NOMO-1 treated with DMSO at 0.1 percent for 48 hours (cell line): ENCODE results near the gene ADGB.
A peak's percentile ranks its signal among the peaks of the same experiment; 100 is the strongest.
"Not testable (repeated sequence)": the region's sequence is repeated elsewhere in the genome, so short reads cannot be mapped to it uniquely, and the experiment has no call there.

Experiments used
- DNase-seq: peaks from one replicate; lab custom pipeline; 2025; ENCODE audit not compliant: unreplicated experiment; lab: John Stamatoyannopoulos, UW

The ADGB gene

DNA sequence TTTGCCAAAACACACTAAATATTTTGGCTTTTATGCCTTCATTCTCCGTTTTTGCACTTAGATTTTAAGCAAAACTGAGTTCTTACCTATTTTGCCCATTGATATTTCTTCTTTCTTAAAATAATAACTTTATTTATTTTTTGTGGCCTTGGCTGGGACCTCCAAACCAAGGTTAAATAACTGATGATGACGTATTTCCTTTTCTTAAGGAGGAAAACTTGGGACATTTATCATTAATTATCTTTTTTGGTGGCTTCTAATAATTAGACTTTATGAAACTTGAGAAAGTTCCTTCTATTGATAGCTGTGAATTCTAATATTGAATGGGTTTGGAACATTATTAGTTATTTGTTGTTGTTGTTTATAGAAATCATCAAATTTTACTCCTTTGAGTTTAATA, 154.5 kb downstream of the ADGB start:
- no peak for DNase-seq

DNA sequence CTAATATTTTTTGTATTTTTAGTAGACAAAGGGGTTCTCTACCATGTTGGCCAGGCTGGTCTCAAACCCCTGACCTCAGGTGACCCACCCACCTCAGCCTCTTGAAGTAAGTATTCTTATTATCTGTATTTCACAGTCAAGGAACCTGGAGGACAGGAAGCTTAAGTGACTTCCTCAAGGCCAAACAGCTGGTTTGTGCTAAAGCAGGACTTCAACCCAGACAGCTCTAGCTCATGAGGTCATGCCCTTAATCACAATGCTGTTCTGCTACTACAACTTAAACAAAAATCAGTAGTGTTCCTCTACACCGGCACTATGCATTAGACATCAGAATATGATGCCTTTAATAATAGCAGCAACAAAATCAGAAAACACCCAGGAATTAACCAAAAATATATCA, 168.9 kb downstream of the ADGB start:
- DNase-seq: peak; percentile 12

DNA sequence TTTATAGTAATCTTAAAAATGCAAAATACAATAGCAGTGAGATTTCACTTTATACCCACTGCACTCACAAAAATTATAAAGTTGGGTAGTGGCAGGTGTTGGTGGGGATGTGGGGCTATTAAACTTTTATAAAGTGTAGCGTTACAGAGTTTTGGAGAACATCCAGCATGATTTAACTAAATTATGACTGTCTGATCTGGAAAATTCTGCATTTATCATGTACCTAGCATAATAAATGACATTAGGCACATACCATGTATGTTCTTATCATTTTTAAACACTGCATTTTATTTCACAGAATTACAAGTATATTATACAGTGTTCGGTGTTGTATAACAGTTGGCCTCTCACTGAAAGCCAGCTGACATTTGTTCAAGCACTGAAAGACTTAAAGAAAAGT, 169.9 kb downstream of the ADGB start:
- no peak for DNase-seq

DNA sequence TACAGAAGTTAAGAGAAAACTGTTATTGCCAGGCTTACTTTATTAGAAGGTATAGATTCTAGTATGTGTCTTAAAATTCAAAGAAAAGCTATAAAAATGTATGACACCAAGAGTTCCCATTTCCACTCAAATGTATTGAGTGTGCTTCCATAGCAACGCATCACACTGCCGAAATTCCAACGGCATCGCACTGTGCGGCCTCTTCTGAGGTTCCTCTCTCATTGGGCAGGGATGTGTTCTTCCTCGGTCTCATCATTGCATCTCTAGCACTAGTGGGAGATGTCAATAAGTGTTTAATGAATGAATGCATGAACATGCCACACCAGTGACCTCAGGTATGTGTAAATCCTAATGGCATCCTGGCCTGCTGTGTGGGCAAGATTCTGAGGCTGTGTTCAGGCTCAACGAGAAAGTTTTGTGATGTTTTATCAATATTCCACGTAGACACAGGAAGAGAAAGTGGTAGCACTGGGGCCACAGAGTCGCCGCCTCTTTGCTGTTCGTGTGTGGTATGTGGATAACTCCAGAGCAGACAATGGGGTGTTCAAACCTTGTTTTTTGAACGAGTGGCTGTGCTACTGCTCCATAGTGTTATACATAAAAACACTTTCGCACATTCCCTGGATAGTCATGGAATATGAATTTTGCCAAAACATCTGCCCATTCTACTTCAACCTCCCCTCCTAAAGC, 171.6 kb downstream of the ADGB start:
- no peak for DNase-seq

DNA sequence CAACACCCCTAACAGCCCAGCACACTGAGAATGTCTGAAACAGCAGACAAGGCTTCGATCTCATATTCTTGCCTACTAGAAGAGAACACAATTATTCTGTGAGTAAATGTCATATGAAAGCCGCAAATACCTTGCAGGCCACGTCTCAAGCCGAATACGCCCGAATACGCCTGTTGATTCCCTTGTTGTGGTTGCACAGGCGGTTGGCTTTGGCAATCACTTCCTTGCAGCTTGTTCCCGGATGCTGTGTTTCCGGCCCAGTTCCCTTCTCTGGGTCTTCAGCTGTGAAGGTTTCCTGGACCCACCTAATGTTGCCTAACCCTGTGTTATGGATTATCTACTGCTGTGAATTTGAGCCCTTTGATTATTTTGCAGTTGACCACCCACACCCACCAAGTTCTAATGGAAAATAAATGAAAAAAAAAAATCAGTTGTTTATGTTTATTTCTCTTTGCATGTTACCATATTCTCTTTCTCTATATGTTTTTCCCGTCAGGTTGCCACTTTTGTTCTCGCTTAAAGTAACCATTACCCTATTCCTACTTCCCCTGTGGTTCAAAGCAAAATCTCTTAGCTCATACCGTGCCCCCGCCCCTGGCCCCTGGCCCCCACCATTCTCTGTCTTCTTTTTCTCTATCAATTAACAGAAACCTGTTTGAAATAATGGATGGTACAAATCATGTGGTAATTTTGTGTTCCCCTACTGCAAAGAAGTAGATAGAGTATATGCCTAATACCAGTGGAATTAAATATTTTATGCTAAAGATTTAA, 172.4 kb downstream of the ADGB start:
- DNase-seq: peak; percentile 93

DNA sequence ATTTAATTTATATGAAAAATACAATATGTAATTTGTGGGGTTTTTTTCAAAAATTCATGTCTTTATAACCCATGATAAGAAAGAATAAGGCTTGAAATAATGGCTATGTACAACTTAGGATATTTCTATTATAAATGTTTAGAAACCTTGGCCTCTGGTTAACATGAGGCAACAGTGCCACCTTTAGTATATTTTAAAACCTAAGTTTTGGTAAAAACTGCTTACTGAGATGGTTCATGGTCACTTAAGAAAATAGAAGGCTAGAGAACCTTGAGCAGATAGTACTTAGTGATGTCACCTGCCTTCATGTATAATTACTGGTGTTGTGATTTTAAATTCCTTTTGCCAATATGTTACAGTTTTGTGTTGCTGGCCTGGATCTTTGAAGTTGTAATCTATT, 176.4 kb downstream of the ADGB start:
- peak; percentile 41 for DNase-seq

DNA sequence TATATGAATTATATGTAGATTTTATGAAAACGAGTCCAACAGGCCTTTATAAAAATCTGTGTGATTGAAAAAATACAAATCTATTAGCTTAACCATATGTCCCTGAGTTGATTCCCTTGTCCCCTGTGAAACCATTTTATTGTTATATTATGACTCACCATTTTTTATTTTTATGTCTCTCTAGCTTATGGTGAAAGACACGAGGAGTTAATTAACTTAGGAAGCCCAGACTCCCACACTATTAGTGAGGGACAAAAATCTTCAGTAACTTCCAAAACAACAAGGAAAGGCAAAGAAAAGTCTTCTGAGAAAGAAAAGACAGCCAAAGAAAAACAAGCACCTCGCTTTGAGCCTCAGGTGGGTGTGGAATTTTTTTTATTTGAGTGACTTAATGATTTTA, 183.1 kb downstream of the ADGB start:
- no peak for DNase-seq

DNA sequence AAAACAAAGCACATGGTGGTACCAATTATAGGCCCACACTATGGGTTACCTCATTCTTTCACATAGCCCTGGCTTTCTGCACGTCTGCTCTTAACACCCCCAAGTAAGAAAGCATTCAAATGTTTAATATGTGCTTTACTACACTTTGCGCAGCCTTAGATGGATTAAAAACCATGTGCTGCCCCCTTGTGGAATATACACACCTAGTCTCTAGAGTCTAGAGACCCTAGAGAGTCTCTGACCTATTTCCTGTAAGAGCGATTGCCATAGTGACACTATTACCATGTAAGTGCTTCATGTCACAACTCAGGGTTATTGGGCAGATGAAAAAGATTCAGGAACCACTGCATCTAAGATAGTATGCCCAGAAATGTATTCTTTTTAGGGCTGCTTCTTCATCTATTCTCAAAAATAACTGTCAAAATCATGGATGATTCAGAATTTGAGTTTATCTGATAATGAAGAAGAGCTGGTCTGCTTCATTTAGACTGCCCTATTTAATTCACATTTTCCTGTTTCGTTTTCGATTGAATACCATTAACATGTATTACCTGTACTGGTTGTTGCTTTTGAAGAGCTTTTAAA, 186.3 kb downstream of the ADGB start:
- peak; percentile 71 for DNase-seq

DNA sequence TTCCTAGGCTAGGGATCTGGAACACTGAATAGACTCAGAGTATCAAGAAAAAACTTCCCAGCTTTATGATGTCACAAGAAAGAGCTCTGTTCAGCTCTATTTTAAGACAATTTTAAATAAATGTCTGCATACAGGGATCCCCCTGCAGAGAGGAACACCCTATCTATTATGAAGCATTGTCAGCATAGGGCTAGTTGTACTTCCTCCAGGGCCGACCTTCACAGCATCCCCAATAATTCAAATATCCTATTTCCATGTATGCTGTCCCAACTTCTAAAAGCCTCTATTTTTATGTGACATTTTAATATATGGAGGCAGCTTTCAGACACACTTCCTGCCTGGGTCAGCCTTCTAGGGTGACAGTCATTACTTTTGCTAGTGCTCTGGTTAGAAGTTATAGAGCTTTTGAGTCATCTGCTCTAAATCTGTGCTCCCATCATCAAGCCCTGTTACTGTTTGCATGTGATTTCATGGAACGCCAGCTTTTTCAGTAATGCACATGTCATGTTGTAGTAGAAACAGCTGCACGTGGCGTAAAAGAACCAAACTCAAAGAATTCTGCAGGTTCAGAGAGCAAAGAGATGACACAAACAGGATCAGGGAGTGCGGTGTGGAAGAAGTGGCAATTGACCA, 189.2 kb downstream of the ADGB start:
- no peak for DNase-seq

DNA sequence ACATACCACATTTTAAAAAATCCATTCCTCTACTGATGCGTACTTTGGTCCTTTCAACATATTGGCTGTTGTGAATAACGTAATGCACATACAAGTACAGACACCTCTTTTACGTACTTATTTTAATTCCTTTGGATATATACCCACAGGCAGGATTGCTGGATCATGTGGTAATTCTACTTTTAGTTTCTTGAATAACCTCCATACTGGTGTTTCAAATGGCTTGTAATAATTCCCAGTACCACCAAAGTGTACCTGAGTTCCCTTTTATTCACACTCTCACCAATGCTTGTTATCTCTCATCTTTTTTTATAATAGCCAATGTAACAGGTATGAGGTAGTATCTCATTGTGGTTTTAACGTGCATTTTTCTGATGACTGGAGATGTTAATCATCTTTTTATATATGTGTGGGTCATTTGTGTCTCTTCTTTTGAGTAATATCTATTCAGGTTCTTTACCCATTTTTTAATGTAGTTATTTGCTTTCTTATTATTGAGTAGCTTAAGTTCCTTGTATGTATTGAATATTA, 191.9 kb downstream of the ADGB start:
- DNase-seq: no peak

DNA sequence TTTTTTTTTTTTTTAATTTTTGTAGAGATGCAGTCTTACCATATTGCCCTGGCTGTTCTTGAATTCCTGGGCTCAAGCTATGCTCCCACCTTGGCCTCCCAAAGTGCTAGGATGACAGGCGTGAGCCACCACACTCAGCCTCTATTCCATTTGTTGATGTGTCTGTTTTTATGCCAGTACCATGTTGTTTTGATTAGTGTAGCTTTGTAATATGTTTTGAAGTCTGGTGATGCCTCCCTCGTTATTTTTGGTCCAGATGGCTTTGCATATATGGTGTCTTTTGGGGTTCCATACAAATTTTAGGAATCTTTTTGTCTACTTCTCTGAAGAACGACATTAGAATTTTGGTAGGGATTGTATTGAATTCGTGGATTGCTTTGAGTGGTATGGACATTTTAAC, 193.2 kb downstream of the ADGB start:
- DNase-seq: no peak

DNA sequence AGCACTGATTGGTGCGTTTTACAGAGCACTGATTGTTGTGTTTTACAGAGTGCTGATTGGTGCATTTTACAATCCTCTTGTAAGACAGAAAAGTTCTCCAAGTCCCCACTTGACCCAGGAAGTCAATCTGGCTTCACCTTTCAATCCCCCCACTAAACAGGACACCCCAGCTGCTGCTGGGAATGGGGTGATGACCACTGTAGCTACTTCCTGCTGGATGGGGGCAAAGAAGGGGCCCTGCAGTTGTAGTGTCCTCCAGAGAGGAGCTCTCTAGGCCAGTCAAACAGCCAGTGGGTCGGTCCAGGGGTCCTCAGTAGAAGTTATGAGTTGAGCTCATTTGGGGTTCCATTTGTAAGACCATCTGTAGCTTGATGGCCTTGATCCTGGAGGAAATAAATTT, 194.4 kb downstream of the ADGB start:
- DNase-seq: not testable (repeated sequence)

DNA sequence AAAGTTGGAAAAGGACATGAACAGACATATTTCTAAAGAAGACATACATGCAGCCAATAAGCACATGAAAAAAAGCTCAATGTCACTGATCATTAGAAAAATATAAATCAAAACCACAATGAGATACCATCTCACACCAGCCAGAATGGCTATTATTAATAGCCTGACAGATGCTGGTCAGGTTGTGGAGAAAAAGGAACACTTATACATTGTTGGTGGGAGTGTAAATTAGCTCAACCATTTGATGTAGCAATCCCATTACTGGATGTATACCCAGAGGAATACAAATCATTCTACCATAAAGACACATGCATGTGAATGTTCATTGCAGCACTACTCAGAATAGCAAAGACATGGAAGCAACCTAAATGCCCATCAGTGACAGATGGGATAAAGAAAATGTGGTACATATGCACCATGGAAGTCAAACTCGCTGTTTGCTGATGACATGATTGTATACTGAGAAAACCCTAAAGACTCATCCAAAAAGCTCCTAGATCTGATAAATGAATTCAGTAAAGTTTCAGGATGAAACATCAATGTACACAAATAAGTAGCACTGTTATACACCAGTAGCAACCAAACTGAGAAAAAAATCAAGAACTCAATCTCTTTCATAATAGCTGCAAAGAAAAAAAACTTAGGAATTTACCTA, 196.8 kb downstream of the ADGB start:
- no peak for DNase-seq

DNA sequence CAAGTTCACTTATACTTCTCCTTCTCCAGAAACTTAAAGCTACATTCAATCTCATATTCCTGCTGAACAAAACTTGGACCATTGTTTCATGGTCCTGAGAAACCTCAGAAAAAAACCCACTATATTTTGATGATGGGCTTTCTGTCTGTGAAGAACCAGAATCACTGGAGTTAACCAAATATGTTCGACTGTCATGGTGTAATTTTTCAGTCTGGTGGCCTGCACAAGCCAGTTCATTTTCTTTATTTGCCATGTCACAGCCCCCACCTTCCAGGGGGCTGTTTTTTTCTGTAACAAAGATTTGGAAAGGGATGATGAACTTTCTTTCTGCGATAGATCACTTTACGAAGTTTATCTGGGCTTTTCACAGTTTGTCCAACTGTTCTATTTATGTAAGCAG, 204.4 kb downstream of the ADGB start:
- DNase-seq: not testable (repeated sequence)

DNA sequence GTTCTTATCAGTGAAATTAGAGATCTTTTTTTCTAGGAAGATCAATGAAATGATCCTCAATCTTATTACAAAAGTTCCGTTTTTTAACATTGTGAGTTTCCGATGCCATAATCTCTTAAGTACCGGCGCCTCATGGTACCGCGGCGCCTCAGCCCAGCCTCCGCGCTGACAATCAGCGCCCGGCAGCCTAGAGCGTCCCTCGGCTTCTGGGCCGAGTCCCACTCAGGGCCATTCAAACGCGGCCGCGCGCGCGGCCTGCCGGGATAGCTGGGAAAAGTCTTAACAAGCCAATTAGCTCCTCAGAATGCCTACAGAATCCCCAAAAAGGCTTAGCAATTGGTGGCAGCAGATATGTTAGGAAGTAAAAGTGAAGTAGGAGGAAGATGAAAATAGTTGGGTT, 204.8 kb downstream of the ADGB start:
- no peak for DNase-seq

DNA sequence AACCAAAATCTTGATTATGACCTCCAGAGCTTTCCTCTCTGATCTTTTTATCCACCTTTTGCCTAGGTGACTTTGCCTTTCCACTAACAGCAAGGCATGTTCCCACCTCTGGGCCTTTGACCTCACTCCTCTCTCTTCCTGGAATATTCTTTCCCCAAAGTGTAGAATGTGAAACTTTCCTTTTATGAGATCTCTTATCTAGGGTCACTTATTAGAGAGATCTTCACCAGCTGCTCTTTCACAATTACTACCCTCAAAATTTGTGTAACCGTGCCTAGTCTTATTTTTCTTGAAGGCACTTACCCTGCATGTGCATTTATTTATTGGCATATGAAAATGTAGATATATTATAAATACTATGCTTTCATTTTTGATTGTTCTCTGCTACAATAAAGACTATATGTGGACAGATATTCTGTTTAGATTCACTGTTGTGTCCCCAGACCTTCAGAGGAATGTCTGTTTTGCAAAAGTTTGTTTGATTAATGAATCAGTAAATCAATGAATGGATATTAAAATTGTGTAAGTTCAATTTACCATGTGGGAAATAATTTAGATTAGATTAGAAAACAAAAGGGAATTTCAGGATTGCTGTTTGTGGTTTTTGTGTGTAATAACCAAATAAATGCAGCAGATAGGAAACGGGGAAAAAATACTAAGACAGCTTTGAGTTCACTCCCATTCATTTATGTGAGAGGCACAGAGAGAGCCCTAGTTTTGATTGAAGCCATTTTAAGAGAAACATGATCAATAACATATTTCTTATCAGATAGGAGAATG, 207.0 kb downstream of the ADGB start:
- no peak for DNase-seq

DNA sequence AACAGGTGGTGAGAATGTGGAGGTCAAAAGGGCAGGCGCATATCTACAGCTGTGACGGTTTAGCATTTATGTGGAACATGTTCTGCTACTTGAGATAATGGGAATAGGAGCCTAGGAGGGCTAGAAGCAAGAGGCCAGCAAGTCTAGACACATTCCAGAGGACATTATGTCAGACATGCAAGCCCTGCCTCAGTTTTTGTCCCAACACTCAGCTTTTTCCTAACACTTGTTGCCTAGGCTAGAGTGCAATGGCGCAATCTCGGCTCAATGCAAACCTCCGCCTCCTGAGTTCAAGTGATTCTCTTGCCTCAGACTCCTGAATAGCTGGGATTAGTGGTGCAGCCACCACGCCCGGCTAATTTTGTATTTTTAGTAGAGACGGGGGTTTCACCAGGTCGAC, 210.2 kb downstream of the ADGB start:
- DNase-seq: not testable (repeated sequence)

DNA sequence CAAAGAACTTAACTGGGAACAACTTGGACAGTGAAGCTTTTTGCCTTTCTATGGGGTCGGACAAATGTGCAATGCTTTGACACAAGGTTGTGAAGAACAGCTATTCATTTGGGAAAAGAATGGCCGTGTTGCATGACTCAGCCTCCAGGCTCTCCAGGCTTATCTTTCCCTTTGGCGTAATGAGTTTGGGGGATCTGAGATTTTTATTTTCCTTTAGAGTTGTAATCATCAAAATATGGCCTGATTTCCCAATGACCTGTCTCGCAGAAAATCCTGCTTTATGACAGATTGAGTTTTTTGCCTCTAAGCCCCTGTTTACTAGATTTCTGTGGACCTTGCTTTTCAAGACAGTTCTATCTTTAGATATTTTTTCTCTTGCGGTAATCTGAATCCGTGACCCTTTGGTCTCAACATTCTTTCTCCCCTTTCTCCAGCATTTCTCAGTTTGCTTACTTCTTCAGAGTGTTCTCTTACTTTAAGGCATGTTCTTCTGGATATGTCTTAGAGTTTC, 214.1 kb downstream of the ADGB start:
- not testable (repeated sequence) for DNase-seq

DNA sequence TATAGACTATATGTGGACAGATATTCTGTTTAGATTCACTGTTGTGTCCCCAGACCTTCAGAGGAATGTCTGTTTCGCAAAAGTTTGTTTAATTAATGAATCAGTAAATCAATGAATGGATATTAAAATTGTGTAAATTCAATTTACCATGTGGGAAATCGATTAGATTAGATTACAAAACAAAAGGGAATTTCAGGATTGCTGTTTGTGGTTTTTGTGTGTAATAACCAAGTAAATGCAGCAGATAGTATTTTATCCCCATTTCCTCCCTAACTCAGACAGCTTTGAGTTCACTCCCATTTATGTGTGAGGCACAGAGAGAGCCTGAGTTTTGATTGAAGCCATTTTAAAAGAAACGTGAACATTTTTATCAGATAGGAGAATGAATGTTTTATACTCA, 214.8 kb downstream of the ADGB start:
- no peak for DNase-seq

DNA sequence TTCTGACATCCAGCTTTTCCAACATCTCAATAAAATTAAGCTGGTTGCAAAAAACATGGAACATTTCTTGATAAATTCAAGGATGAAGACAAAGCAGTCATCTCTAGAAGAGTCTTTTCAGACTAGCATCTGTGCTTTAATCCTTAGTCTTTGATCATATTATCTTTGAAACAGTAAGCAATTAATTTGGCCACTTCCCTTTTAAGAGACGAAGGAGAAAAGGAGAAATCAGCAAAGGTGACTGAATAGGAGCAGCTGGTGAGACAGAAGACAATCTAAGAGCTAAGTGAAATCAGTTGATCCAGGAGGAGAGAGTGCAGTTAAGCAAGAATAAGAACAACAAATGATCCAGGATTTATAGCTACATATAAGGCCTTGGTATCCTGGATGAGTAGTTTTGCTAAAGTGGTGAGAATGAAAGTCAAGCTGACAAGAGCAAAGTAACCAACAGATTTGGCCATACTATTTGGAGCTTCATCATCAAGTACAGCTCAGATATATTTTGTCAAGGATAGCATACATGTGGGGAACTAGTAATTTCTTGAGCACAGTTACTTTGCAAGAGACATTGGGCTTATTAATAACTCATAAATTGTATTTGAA, 215.5 kb downstream of the ADGB start:
- DNase-seq: peak; percentile 7
